Stomach (tissue), 9 donors: ENCODE data around the gene KLK2. TPM values are rescaled to one million over a fixed set of nuclear protein-coding genes. Genes with fewer than 3 reads are reported as not detected.

Source experiments
- DNase-seq, 2 donors: peaks; one replicate each; pipeline versions ENCODE4 v3.0.0 to v3.0.0-alpha.2; 2013 to 2019
- H3K27ac ChIP-seq, 5 donors: fragments of 200-600 bp in 4 of 5; sonication (generic) in 4 of 5; one replicate each; pipeline ENCODE4 v1.5.1; 2013 to 2019; ENCODE audit warnings: mild to moderate bottlenecking in 1 of 5, moderate library complexity in 1 of 5
- H3K27me3 ChIP-seq, 3 donors: fragments of 200-600 bp; sonication (generic); one replicate each; pipeline ENCODE4 v1.5.1; 2017 to 2019; ENCODE audit warnings: mixed run types in 1 of 3
- H3K36me3 ChIP-seq, 4 donors: fragments of 200-600 bp; sonication (generic); 1 replicate in 3 of 4; 2 replicates in 1 of 4; pipeline ENCODE4 v1.5.1; 2016 to 2019
- H3K4me1 ChIP-seq, 4 donors: fragments of 200-600 bp; sonication (generic); one replicate each; pipeline ENCODE4 v1.5.1; 2016 to 2019
- H3K4me3 ChIP-seq, 4 donors: fragments of 200-600 bp; sonication (generic) in 3 of 4; one replicate each; pipeline ENCODE4 v1.5.1; 2016 to 2019; ENCODE audit warnings: mild to moderate bottlenecking in 1 of 4
- H3K9me3 ChIP-seq, 4 donors: fragments of 200-600 bp; sonication (generic); one replicate each; pipeline ENCODE4 v1.5.1; 2016 to 2019
- CTCF ChIP-seq, 7 experiments: fragments of 450-650 bp in 4 of 7; fragments of 200-600 bp in 3 of 7; sonication (generic) in 3 of 7; IDR thresholded peaks; one replicate each; pipeline ENCODE4 v1.5.1; 2016 to 2019; ENCODE audit warnings: antibody characterized with exemption in 7 of 7, control low read depth in 2 of 7, mild to moderate bottlenecking in 1 of 7
- EP300 ChIP-seq: sonication (generic); formaldehyde crosslinking; IDR thresholded peaks from one replicate; pipeline ENCODE4 v1.6.1; 2017; ENCODE audit warnings: antibody characterized with exemption
- POLR2A ChIP-seq, 4 donors: fragments of 450-650 bp; IDR thresholded peaks; one replicate each; pipeline ENCODE4 v1.6.1; 2016; ENCODE audit warnings: antibody characterized with exemption in 4 of 4, control low read depth in 2 of 4, mild to moderate bottlenecking in 1 of 4, moderate library complexity in 1 of 4
- POLR2AphosphoS5 ChIP-seq, 3 donors: sonication (generic); formaldehyde crosslinking; IDR thresholded peaks; one replicate each; pipeline ENCODE4 v1.6.1; 2016; ENCODE audit warnings: antibody characterized with exemption in 3 of 3
- WGBS, 5 donors: extraction: QIAGEN DNeasy Blood & Tissue Kit in 3 of 5; methylation state at CpG; one replicate each; pipeline versions ENCODE4 v1.1.5 to v1.1.7; 2013 to 2018; 5-methylcytosine and 5-hydroxymethylcytosine counted together
- intact Hi-C: fragments of 100-400 bp; cut with DNase I; formaldehyde crosslinking; loops from one replicate; pipeline ENCODE4 v1.15.1; 2023; ENCODE audit warnings: low total_unique reads
- polyA plus RNA-seq, 3 donors: library from polyadenylated mRNA; stranded (reverse); fragments of 200-250 nt; gene quantifications; one replicate each; pipeline ENCODE4 v1.2.3, GENCODE V29; 2013
- total RNA-seq, 5 donors: library from RNA; depleted of rRNA; stranded (reverse); fragments of >200 nt; gene quantifications; one replicate each; pipeline versions ENCODE4 v1.1.0 to v1.2.3, GENCODE V29; 2014 to 2016
- donor health status: healthy with polysubstance abuse.
- donor health status: Bipolar disorder and iron deficiency.
- donor health status: healthy.

The KLK2 gene
- total and polyA plus RNA-seq, 8 donors, result 94.6 TPM; not detected in 7

- no peak for TF ChIP-seq POLR2AphosphoS5 (IDR thresholded peaks at IDR 0.05)
- no peak for TF ChIP-seq POLR2A (IDR thresholded peaks at IDR 0.05)
- no peak for TF ChIP-seq CTCF (IDR thresholded peaks at IDR 0.05)
- TF ChIP-seq EP300, result no peak
- H3K27ac ChIP-seq, result no peak overlapping the region
- no peak overlapping the region for H3K4me3 ChIP-seq
- H3K4me1 ChIP-seq, result peaks cover 0 to 11% (median 8%) of the 10 kb centered on the region in 4 donors
- peaks cover 0 to 68% (median 18%) of the 10 kb centered on the region in 3 donors for H3K27me3 ChIP-seq
- DNase-seq, result no peak
- H3K9me3 ChIP-seq, result no peaks in the 10 kb centered on the region
- H3K36me3 ChIP-seq, result no peaks in the 10 kb centered on the region
- intact Hi-C loops, result no loop called here
- 67 to 82% (median 74%) methylated on average over 11 of the region's 11 CpGs for WGBS, 5 donors
Observed at GRCh38 chr19:50926144-50926543, 52.9 kb downstream of the KLK2 start.

GRCh38 chr19:50928831-50929230 is 55.6 kb downstream of the KLK2 start:
- DNase-seq, result no peak
- TF ChIP-seq POLR2A (IDR thresholded peaks at IDR 0.05), result no peak
- no peak for TF ChIP-seq CTCF (IDR thresholded peaks at IDR 0.05)
- TF ChIP-seq EP300, result no peak

More at GRCh38 chr19:50928831-50929230, 55.6 kb downstream of the KLK2 start:
- intact Hi-C loops, result no loop called here
- H3K27ac ChIP-seq, result no peak overlapping the region
- WGBS, 5 donors, result 67 to 70% (median 67%) methylated on average over 5 of the region's 5 CpGs
- H3K9me3 ChIP-seq, result no peaks in the 10 kb centered on the region
- H3K4me1 ChIP-seq, result no peaks in the 10 kb centered on the region
- H3K4me3 ChIP-seq, result no peak overlapping the region
- H3K36me3 ChIP-seq, result no peaks in the 10 kb centered on the region
- peaks cover 0 to 68% (median 10%) of the 10 kb centered on the region in 3 donors for H3K27me3 ChIP-seq

Other genes with a start within 250 kb of the KLK2 start
- gene SYT3, start 233.6 kb upstream of the KLK2 start, total RNA-seq, result 1 to 10 TPM in 1 of 5 donors, under 1 TPM in 1, not detected in 3; 0.14 to 1.3 TPM
- under 1 TPM in 1 of 3 donors, not detected in 2; 0.13 TPM for gene SYT3, start 233.6 kb upstream of the KLK2 start, polyA plus RNA-seq
- not detected for gene C19orf81, start 224.0 kb upstream of the KLK2 start, total RNA-seq
- gene C19orf81, start 224.0 kb upstream of the KLK2 start, polyA plus RNA-seq, result 1 to 10 TPM in 1 of 3 donors, not detected in 2; 2.3 TPM
- gene SHANK1, start 153.6 kb upstream of the KLK2 start, total RNA-seq, result 1 to 10 TPM in 1 of 5 donors, not detected in 4; 1.5 TPM
- 1 to 10 TPM in 1 of 3 donors, under 1 TPM in 2; 0.15 to 1.2 (median 0.15) TPM for gene SHANK1, start 153.6 kb upstream of the KLK2 start, polyA plus RNA-seq
- 10 to 100 TPM in 2 of 5 donors, 1 to 10 TPM in 1, under 1 TPM in 1, not detected in 1; 0.89 to 33.9 (median 12.2) TPM for gene CLEC11A, start 150.1 kb upstream of the KLK2 start, total RNA-seq
- 1 to 10 TPM; 4.3 to 7.0 (median 6.9) TPM for gene CLEC11A, start 150.1 kb upstream of the KLK2 start, polyA plus RNA-seq
- not detected for gene GPR32, start 103.0 kb upstream of the KLK2 start, total RNA-seq
- not detected for gene GPR32, start 103.0 kb upstream of the KLK2 start, polyA plus RNA-seq
- not detected for gene ACP4, start 83.0 kb upstream of the KLK2 start, total RNA-seq
- not detected for gene ACP4, start 83.0 kb upstream of the KLK2 start, polyA plus RNA-seq
- 10 to 100 TPM in 1 of 5 donors, 1 to 10 TPM in 1, not detected in 3; 4.1 to 55.0 TPM for gene KLK1, start 49.7 kb upstream of the KLK2 start, total RNA-seq
- gene KLK1, start 49.7 kb upstream of the KLK2 start, polyA plus RNA-seq, result 10 to 100 TPM in 1 of 3 donors, 1 to 10 TPM in 2; 6.0 to 12.8 (median 6.9) TPM
- not detected for gene KLK15, start 39.9 kb upstream of the KLK2 start, total RNA-seq
- not detected for gene KLK15, start 39.9 kb upstream of the KLK2 start, polyA plus RNA-seq
- 100 to 1,000 TPM in 1 of 5 donors, 10 to 100 TPM in 1, not detected in 3; 46.9 to 134 TPM for gene KLK3, start 18.5 kb upstream of the KLK2 start, total RNA-seq
- gene KLK3, start 18.5 kb upstream of the KLK2 start, polyA plus RNA-seq, result not detected
- gene KLK4, start 38.0 kb downstream of the KLK2 start, total RNA-seq, result not detected
- gene KLK4, start 38.0 kb downstream of the KLK2 start, polyA plus RNA-seq, result not detected
- gene KLK5, start 79.6 kb downstream of the KLK2 start, total RNA-seq, result not detected
- gene KLK5, start 79.6 kb downstream of the KLK2 start, polyA plus RNA-seq, result 10 to 100 TPM in 1 of 3 donors, not detected in 2; 10.4 TPM
- gene KLK6, start 96.2 kb downstream of the KLK2 start, total RNA-seq, result not detected
- gene KLK6, start 96.2 kb downstream of the KLK2 start, polyA plus RNA-seq, result 1 to 10 TPM in 1 of 3 donors, not detected in 2; 4.5 TPM
- gene KLK7, start 110.5 kb downstream of the KLK2 start, total RNA-seq, result not detected
- 1 to 10 TPM in 1 of 3 donors, not detected in 2; 7.8 TPM for gene KLK7, start 110.5 kb downstream of the KLK2 start, polyA plus RNA-seq
- gene KLK8, start 128.2 kb downstream of the KLK2 start, total RNA-seq, result not detected
- gene KLK8, start 128.2 kb downstream of the KLK2 start, polyA plus RNA-seq, result 100 to 1,000 TPM in 1 of 3 donors, not detected in 2; 116 TPM
- gene KLK10, start 146.3 kb downstream of the KLK2 start, total RNA-seq, result 1 to 10 TPM in 1 of 5 donors, not detected in 4; 1.3 TPM
- 10 to 100 TPM in 1 of 3 donors, 1 to 10 TPM in 2; 2.1 to 62.7 (median 3.8) TPM for gene KLK10, start 146.3 kb downstream of the KLK2 start, polyA plus RNA-seq
- gene KLK11, start 153.2 kb downstream of the KLK2 start, total RNA-seq, result 100 to 1,000 TPM in 1 of 5 donors, 10 to 100 TPM in 2, 1 to 10 TPM in 1, not detected in 1; 1.8 to 128 (median 26.0) TPM
- 100 to 1,000 TPM in 1 of 3 donors, 10 to 100 TPM in 2; 34.1 to 152 (median 71.8) TPM for gene KLK11, start 153.2 kb downstream of the KLK2 start, polyA plus RNA-seq
- not detected for gene KLK12, start 161.6 kb downstream of the KLK2 start, total RNA-seq
- gene KLK12, start 161.6 kb downstream of the KLK2 start, polyA plus RNA-seq, result 10 to 100 TPM in 1 of 3 donors, 1 to 10 TPM in 1, not detected in 1; 2.0 to 26.5 TPM
- gene KLK13, start 191.7 kb downstream of the KLK2 start, total RNA-seq, result 1 to 10 TPM in 1 of 5 donors, not detected in 4; 10.0 TPM
- 10 to 100 TPM in 1 of 3 donors, 1 to 10 TPM in 2; 3.2 to 82.1 (median 9.5) TPM for gene KLK13, start 191.7 kb downstream of the KLK2 start, polyA plus RNA-seq
- not detected for gene KLK14, start 209.4 kb downstream of the KLK2 start, total RNA-seq
- gene KLK14, start 209.4 kb downstream of the KLK2 start, polyA plus RNA-seq, result under 1 TPM in 2 of 3 donors, not detected in 1; 0.31 to 0.35 TPM
- gene CTU1, start 235.0 kb downstream of the KLK2 start, total RNA-seq, result 10 to 100 TPM in 2 of 5 donors, 1 to 10 TPM in 2, under 1 TPM in 1; 0.58 to 47.3 (median 7.4) TPM
- 1 to 10 TPM; 2.4 to 5.3 (median 2.8) TPM for gene CTU1, start 235.0 kb downstream of the KLK2 start, polyA plus RNA-seq